GM15510 (cell line): ENCODE measurements around the gene STPG2.

ENCODE experiments used
- POLR2A ChIP-seq: IDR thresholded peaks from 3 replicates; pipeline ENCODE4 v1.6.1; 2011; ENCODE audit warnings: borderline replicate concordance; ENCODE audit not compliant: insufficient read length; ENCODE audit errors: extremely low read depth

The STPG2 gene

DNA sequence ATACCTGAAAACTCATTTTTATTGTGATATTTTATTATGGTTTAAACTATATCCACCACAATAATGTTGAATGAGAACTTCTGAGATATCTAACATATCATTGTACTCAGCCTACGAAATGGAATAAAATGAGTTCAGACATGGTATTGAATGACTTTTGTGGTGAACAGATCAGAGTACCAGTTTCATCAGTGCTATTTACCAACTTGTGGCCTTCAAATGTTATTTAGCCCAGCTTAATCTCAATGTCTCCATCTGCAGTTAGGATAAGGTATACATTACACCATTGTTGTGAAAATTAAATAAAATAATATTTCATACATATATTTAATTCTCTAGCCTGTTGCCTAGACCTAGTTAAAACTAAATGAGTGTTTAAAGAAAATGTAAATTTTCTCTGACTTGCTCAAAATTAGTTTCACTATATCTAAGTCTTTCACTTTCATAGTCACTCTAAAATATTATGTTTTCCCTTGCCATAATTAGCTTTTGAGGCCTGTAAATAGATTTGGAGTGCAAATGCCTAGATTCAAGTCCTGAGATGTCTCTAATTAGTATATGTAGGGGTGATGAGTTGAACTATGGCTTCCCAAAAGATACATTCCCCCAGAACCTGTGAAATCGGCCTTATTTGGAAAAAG, 594.2 kb downstream of the STPG2 start:
- TF ChIP-seq POLR2A, result no peak

DNA sequence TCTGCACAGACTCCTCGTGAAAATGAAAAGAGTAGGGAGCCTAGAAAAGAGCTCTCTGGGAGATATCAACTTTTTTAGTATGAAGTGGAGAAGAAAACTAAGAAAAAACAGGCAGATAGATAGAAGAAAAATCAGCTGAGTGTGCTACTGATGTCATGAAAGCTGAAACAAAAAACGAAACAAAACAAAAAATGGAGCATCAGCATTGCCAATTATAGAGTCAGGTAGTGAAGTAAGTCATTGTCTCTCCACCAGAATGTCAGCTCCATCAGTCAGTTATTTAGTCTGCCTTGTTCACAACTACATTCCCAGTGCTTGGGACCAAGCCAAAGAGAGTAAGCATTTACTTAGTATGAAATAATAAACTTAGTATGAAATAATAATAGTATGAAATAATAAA, 595.1 kb downstream of the STPG2 start:
- TF ChIP-seq POLR2A, result no peak

GRCh38 chr4:97531351-97531750, 611.9 kb downstream of the STPG2 start:
- TF ChIP-seq POLR2A, result no peak

- no peak for TF ChIP-seq POLR2A
Observed at GRCh38 chr4:97530676-97531075, 612.6 kb downstream of the STPG2 start.

GRCh38 chr4:97525236-97525635, 618.0 kb downstream of the STPG2 start:
- no peak for TF ChIP-seq POLR2A

DNA sequence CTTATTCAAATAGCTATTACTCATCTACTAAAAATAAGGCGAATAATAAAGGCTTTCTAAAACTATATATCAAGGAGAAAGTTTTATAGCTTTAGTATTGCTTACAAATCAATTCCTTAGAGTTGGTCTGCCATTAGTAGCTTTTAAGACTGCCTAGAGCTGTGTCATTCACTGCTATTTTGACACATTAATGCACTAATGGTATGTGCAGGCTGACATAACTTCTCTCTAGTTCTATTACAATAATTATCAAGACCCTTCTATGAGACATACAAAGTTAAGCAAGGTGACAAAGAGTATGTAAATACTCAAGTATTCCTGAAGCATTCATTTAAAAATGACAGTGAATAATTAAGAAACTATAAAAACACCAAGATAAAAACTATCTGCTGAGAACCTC, 625.3 kb downstream of the STPG2 start:
- TF ChIP-seq POLR2A, result no peak

GRCh38 chr4:97513917-97514316, 629.4 kb downstream of the STPG2 start:
- TF ChIP-seq POLR2A, result no peak
